Measurements from ENCODE around the gene SPP1. TPM values are rescaled to one million over a fixed set of nuclear protein-coding genes. Genes with fewer than 3 reads are reported as not detected.
A peak's percentile ranks its signal among the peaks of the same experiment; 100 is the strongest.

SPP1 gene
- total RNA-seq, 4 donors from 2014 or later: 1.4 to 13.6 (median 6.0) TPM; not detected in 1

- in situ Hi-C loops (cut with MboI; ENCODE audit: low sequenced_read_pairs in 4 of 4): loop anchor here in 3 of 4 donors (5.0 to 10.0 kb wide), 2 partner anchors 115 to 118 kb away; no protein-coding TSS in a partner anchor
- Histone ChIP-seq H3K4me3 (no peak overlapping the region), H3K36me3 (no peaks in the 10 kb centered on the region), H3K9me3 (no peaks in the 10 kb centered on the region), H3K27ac (no peak overlapping the region), H3K4me1 (peaks cover 0 to 3% of the 10 kb centered on the region in 2 donors), H3K27me3 (peaks cover 0 to 4% (median 0%) of the 10 kb centered on the region in 3 donors)
- intact Hi-C loops (cut with DNase I; ENCODE audit: low total_unique reads): loop anchor here (5.0 kb wide), 1 partner anchor 618 kb away; no protein-coding TSS in a partner anchor
- DNase-seq (no peak), ATAC-seq (no peak)
- TF ChIP-seq POLR2A (IDR thresholded peaks at IDR 0.05): no peak
- no peak for TF ChIP-seq CTCF (IDR thresholded peaks at IDR 0.05 in 4 of 5, conservative IDR thresholded peaks at IDR 0.05 in 1 of 5)
Measured at GRCh38 chr4:87970121-87970520, 5.4 kb upstream of the SPP1 start.

GRCh38 chr4:87971866-87972265, 3.6 kb upstream of the SPP1 start:
- H3K27me3 ChIP-seq: peaks cover 0 to 4% (median 0%) of the 10 kb centered on the region in 3 donors
- DNase-seq (no peak), ATAC-seq (no peak)
- no peaks in the 10 kb centered on the region for H3K9me3 ChIP-seq
- no peak overlapping the region for H3K4me3 ChIP-seq
- TF ChIP-seq POLR2A (IDR thresholded peaks at IDR 0.05) (no peak), CTCF (IDR thresholded peaks at IDR 0.05 in 4 of 5, conservative IDR thresholded peaks at IDR 0.05 in 1 of 5) (no peak)
- H3K36me3 ChIP-seq: no peaks in the 10 kb centered on the region
- peaks cover 0 to 3% of the 10 kb centered on the region in 2 donors for H3K4me1 ChIP-seq
- in situ Hi-C loops (cut with MboI; ENCODE audit: low sequenced_read_pairs in 4 of 4) (loop anchor here in 3 of 4 donors (5.0 to 10.0 kb wide), 2 partner anchors 117 to 120 kb away; no protein-coding TSS in a partner anchor), intact Hi-C loops (cut with DNase I; ENCODE audit: low total_unique reads) (loop anchor here (5.0 kb wide), 1 partner anchor 620 kb away; no protein-coding TSS in a partner anchor)
- H3K27ac ChIP-seq: no peak overlapping the region

GRCh38 chr4:87973283-87974169, 2.0 kb upstream of the SPP1 start:
- peak overlapping the region in 1 of 4 donors; percentile 18 for H3K4me3 ChIP-seq
- H3K27me3 ChIP-seq: no peaks in the 10 kb centered on the region
- H3K27ac ChIP-seq: no peak overlapping the region
- peaks cover 0 to 3% of the 10 kb centered on the region in 2 donors for H3K4me1 ChIP-seq
- H3K9me3 ChIP-seq: no peaks in the 10 kb centered on the region
- no peaks in the 10 kb centered on the region for H3K36me3 ChIP-seq
- ATAC-seq (peak; percentile 52 to 65), DNase-seq (no peak)
- peak; percentile 28 to 77 (median 56) for TF ChIP-seq CTCF (IDR thresholded peaks at IDR 0.05 in 4 of 5, conservative IDR thresholded peaks at IDR 0.05 in 1 of 5)
- no peak for TF ChIP-seq POLR2A (IDR thresholded peaks at IDR 0.05)
- intact Hi-C loops (cut with DNase I; ENCODE audit: low total_unique reads): loop anchor here (1.0 to 5.0 kb wide), 2 partner anchors 120 to 621 kb away; no protein-coding TSS in a partner anchor
- in situ Hi-C loops (cut with MboI; ENCODE audit: low sequenced_read_pairs in 4 of 4): loop anchor here in 3 of 4 donors (5.0 to 10.0 kb wide), 2 partner anchors 119 to 121 kb away; no protein-coding TSS in a partner anchor

- no peaks in the 10 kb centered on the region for H3K9me3 ChIP-seq
- no peak overlapping the region for H3K4me3 ChIP-seq
- H3K27ac ChIP-seq: no peak overlapping the region
- no peak for TF ChIP-seq POLR2A (IDR thresholded peaks at IDR 0.05)
- intact Hi-C loops (cut with DNase I; ENCODE audit: low total_unique reads) (loop anchor here (5.0 kb wide), 1 partner anchor 623 kb away; no protein-coding TSS in a partner anchor), in situ Hi-C loops (cut with MboI; ENCODE audit: low sequenced_read_pairs in 4 of 4) (loop anchor here in 3 of 4 donors (5.0 to 10.0 kb wide), 2 partner anchors 120 to 123 kb away; no protein-coding TSS in a partner anchor)
- H3K4me1 ChIP-seq: peaks cover 0 to 3% of the 10 kb centered on the region in 2 donors
- no peaks in the 10 kb centered on the region for H3K27me3 ChIP-seq
- no peak for DNase-seq
- H3K36me3 ChIP-seq: no peaks in the 10 kb centered on the region
- no peak for ATAC-seq
Measured at GRCh38 chr4:87974856-87975462, 555 bp upstream of the SPP1 start.

Measured in gastrocnemius medialis (tissue), 4 donors.